Cardiac fibroblast (primary cell): ENCODE measurements around the gene ZNF490.

ENCODE experiments used
- DNase-seq, 2 donors: peaks; one replicate each; pipeline versions ENCODE4 v3.0.0 to v3.0.0-alpha.2; 2010; ENCODE audit warnings: low read depth in 2 of 2
- H3K4me3 ChIP-seq, 2 donors: replicated peaks in 1 of 2; 1 replicate in 1 of 2; 2 replicates in 1 of 2; pipeline ENCODE4 v1.5.1; 2011; ENCODE audit warnings: low read depth in 2 of 2, low read length in 2 of 2, mild to moderate bottlenecking in 2 of 2, moderate library complexity in 1 of 2
- TF ChIP-seq, protein P1 (sequence below): IDR thresholded peaks from one replicate; pipeline ENCODE4 v1.5.1; 2011; ENCODE audit warnings: low read depth, mild to moderate bottlenecking, low read length, inconsistent platforms

Gene ZNF490

DNA sequence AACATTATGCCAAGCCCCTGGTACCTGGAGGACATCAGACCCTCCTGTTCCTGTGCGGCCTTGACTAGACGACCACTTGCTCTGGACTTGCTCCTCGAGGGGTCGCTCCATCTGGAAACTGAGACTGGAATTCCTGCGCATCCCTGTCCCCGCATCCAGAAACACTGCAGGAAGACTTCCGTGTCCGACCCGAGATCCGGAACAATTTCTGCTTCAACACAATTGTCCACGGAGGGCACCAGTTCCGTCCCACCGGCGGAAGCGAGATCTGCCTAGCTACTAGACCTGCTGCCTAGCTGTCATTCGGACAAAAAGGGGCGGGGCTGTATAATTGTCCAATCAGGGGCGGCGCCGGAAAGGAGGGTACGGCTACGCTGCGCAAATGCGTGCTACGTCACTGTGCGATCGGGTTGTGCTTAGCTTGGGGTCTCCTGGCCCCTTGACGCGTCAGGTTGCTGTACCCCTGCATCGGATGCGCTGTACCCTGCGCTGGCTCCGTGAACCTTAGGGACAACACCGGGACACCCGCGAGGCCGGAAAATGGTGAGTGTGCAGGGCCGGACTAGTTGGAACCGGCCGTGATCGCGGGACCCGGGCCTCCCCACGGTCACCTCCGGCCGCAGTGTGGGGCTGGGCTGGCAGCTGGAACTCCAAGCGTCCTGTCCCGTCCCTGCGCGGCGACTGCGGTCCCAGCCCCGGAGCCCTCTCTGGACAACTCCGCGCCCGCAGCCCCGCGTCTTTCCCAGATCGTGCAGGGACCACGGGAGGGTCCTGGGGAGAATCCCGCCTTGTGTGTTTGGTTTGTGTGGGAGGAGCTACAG is at the start of gene ZNF490, which contains the start of gene ZNF791:
Gene ZNF490, minus strand, starts transcription at position 274 of the 821 bp plus-strand sequence. Its CDS starts 133 bp downstream, at position 141.
Gene ZNF791, plus strand, starts transcription at position 381 of the 821 bp plus-strand sequence. Its CDS starts 160 bp downstream, at position 541.
- DNase-seq: peak; percentile 98
- H3K4me3 ChIP-seq: peak within 1 kb of the TSS; percentile 99 to 100
- TF ChIP-seq, protein P1, sequence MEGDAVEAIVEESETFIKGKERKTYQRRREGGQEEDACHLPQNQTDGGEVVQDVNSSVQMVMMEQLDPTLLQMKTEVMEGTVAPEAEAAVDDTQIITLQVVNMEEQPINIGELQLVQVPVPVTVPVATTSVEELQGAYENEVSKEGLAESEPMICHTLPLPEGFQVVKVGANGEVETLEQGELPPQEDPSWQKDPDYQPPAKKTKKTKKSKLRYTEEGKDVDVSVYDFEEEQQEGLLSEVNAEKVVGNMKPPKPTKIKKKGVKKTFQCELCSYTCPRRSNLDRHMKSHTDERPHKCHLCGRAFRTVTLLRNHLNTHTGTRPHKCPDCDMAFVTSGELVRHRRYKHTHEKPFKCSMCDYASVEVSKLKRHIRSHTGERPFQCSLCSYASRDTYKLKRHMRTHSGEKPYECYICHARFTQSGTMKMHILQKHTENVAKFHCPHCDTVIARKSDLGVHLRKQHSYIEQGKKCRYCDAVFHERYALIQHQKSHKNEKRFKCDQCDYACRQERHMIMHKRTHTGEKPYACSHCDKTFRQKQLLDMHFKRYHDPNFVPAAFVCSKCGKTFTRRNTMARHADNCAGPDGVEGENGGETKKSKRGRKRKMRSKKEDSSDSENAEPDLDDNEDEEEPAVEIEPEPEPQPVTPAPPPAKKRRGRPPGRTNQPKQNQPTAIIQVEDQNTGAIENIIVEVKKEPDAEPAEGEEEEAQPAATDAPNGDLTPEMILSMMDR: no peak

DNA sequence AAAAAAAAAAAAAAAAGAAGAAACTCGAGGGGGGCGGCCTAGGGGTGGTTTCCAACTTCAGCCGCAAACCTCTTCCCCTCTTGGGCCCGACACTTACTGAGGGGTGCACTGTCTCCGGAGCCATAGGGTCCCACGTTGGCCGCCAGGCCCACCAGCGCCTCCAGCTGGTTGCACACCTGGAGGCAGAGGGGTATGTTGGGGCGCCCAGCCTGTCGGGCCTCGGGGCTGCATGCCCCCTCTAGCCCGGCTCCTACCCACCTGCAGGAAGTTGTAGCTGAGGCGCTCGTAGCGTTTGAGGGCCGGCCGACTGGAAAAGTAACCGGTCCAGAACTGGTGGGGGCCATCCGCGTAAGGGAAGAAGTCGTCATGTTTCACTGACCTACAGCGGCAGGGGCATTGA is 47.4 kb upstream of the ZNF490 start:
- TF ChIP-seq, protein P1: no peak
- H3K4me3 ChIP-seq: no peak overlapping the region
- no peak for DNase-seq

DNA sequence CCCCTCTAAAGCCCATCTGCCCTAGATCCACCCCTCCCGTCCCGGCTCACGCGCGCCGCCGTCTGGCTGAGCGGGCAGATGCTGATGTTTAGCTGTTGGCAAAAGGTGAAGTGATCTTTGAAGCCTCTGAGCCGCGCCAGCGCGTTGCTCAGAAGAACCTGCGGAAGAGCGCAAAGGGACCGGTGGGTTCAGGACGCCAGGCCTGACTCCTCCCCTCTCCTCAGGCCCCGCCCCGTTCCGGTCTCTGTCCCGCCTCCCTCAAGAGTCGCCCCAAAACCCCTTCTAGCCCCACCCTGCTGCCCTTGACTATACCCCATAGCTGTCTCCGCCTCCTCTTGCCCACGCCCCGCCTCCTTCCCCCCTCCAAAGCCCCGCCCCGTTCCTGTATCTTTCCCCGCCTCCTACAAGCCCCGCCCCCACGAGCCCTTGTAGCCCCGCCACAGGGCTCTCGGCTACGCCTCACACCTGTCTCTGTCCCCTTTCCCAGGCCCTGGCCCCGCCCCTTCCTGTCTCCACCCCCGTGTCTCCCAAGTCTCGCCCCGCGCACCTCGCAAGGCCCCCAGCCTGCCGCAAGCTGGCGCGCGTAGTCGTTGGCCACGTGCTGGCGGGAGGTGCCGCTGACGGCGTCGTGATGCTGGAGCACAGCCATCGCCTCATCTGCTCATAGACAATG is 46.4 kb upstream of the ZNF490 start:
- TF ChIP-seq, protein P1: no peak
- no peak for DNase-seq
- no peak overlapping the region for H3K4me3 ChIP-seq

DNA sequence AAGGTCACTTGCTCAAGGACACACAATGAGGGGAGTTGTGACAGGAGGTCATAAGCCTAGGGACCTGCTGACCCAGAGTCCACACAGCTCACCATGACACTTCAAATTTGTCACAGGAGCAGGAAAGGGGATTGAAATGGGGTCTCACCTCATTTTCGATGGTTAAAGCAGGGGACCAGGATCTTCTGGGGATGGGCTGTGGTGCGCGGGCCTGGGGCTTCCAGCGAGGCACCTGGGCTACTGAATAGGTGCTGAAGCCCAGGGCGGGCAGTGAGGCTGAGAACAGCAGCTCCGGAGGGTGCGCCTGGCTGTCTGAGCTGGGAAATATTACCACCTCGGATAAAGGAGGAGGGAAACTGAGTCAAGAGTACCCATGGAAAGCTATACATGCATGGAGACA is 44.9 kb upstream of the ZNF490 start:
- no peak overlapping the region for H3K4me3 ChIP-seq
- DNase-seq: no peak
- TF ChIP-seq, protein P1: no peak

DNA sequence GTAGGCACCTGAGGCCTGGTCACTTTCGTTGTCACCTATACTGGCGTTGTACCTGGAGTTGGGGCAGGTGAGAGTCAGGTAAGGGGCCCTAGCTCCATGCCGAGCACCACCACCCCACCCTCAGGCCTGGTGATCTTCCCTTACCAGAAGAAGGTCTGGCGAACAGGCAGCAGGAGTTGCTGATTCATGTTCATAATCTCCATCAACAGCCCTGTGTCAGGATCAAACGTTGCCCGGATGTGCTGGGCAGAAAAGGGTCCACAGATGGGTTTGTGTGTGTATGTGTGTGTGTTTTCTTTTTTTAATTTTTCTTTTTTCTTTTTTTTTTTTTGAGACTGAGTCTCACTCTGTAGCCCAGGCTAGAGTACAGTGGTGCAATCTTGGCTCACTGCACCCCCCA is 41.6 kb upstream of the ZNF490 start:
- DNase-seq: no peak
- H3K4me3 ChIP-seq: no peak overlapping the region
- TF ChIP-seq, protein P1: no peak

DNA sequence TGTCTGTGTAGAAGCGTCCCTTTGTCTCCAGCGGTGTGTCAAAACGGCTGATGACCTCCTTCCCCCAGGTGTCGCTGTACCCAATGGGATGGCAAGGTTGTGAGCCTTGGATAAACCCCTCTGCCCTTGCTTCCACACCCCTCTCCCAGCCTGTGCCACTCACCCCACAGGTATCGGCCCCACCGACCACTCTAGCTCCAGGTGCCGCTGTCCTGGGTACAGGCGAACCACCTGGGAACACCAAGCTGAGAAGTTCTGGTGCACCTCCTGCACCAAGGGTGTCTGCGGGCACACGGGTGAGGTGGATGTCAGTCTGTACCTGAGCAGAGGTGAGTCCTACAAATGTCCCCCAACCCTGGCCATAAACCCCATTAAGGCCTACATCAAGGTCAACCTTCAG is 39.3 kb upstream of the ZNF490 start:
- TF ChIP-seq, protein P1: no peak
- no peak overlapping the region for H3K4me3 ChIP-seq
- no peak for DNase-seq
